Effector CD8-positive, alpha-beta T cell (primary cell): ENCODE measurements around the gene AKR1B15.
"Not testable (repeated sequence)": the region's sequence is repeated elsewhere in the genome, so short reads cannot be mapped to it uniquely, and the experiment has no call there.

ENCODE experiments used
- DNase-seq: peaks from one replicate; lab custom pipeline; 2025; lab: John Stamatoyannopoulos, UW

The AKR1B15 gene

DNA sequence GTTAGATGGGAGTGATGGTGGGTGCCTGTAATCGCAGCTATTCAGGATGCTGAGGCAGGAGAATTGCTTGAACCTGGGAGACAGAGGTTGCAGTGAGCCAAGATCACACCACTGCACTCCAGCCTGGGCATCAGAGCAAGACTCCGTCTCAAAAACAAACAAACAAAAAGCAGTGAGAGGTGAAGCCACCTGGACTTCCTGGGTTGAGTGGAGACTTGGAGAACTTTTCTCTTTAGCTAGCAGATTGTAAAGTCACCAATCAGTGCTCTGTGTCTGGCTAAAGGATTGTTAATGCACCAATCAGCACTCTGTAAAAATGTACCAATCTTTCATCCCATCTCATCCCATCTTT, 14.5 kb downstream of the AKR1B15 start:
- not testable (repeated sequence) for DNase-seq

DNA sequence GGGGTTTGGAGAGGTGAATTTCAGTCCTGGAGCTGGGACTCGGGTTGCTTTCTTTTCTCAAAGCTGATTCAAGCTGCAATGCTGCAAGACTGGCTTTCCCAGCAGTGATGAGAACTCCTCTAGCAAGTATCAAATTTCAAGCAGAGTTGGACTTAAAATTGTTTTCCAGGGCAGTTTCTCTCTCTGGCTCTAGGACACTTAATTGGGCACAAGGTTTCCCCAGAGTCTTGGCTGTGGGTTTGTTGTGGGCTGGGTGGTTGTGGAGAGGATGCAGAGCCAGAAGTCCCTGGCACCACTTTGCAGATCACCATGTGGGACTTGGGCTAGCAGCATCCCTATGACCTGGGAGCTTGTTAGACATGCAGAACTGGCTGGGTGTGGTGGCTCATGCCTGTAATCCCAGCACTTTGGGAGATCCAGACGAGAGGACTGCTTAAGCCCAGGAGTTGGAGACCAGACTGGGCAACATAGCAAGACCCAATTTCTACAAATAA, 16.8 kb downstream of the AKR1B15 start:
- DNase-seq = no peak

DNA sequence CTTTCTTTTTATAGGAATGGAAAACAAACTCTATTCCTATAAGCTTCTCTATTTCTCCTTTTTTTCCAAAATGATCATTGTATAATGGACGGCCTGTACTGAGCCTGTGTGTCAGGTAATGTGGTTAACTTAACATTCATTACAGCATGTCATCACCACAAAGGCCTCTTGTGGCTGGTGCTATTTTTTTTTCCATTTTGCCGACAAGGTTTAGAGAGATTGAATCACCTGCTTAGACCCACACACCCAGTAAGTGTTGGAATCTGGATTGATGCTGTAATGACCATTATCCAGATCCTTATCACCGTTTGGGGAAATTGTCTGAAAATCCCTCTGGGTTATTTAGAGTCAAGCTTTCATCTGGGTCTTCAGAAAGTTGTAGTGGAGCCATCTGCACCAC, 18.5 kb downstream of the AKR1B15 start:
- no peak for DNase-seq

DNA sequence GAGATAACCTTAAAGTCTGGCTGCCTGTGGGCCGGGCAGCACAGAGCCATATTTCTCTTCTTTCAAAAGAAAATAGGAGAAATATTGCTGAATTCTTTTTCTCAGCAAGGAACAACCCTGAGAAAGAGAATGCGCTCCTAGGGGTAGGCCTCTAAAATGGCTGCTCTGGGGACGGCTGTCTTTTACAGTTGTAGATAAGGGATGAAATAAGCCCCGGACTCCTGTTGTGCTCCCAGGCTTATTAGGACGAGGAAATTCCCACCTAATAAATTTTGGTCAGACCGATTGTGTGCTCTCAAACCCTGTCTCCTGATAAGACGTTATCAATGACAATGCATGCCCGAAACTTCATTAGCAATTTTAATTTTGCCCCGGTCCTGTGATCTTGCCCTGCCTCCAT, 21.1 kb downstream of the AKR1B15 start:
- not testable (repeated sequence) for DNase-seq

DNA sequence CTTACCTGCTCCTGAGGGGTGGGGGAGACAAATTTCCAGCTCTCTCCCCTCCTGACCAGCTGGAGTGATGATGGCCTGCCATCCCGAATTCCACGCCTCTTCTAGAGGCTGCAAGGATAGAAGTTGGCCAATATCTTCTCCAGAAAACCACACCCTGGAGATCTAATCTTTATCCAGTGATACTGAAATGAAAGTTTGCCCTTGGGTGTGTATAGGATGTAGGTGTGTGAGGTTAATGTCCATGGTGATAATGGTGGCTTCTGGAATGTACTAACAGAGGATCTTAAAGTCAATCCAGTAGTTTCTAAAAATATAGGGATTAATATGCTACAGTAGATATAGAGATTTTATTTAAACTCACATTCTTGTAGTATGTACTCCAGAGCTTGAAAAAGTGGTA, 22.2 kb downstream of the AKR1B15 start:
- no peak for DNase-seq

DNA sequence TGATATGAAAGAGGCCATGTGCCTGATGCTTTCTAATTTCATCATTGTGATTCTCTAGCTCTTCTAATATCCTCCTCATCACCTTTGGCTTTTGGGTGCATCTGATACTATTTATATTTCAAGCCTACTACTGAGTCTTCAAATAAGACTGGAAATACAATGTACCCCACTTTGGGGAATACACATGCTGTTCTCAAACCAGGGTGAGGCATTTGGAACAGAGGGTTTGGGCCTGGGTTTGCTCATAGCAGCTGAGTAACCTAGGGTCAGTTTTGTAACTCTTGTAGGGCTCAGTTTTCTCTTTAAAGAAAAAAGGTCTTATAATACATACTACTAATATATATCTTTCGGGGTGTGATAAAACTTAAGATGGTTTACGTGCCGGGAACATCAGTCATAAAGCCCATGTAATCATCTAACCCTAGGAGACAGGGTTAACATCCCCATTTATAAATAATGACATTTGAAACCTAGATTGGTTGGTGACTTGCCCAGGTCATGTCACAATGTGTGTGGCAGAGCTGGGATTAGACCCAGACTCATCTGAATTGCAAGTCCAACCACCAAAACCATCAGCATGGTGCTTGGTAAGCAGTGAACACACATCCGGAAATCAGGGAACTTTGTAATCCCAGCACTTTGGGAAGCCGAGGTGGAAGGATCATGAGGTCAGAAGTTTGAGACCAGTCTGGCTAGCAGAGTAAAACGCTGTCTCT, 23.0 kb downstream of the AKR1B15 start:
- DNase-seq = no peak

DNA sequence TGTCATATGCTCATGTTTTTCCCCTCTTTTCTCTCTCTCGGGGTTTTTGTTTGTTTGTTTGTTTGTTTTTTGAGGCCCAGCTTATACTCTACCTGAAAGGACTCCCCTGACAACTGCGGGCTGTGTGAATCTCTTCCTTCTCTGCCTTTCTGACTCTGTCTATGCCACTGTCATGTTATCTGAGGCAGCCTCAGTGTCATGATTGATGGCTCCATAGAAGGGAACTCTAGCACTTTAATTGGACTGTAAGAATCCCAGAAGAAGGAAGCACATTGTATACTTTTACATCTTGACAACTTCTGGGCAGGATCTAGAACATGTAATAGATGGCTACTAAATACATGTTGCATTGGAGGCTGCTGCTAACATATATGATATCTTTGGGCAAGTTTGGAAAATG, 25.4 kb downstream of the AKR1B15 start:
- no peak for DNase-seq

DNA sequence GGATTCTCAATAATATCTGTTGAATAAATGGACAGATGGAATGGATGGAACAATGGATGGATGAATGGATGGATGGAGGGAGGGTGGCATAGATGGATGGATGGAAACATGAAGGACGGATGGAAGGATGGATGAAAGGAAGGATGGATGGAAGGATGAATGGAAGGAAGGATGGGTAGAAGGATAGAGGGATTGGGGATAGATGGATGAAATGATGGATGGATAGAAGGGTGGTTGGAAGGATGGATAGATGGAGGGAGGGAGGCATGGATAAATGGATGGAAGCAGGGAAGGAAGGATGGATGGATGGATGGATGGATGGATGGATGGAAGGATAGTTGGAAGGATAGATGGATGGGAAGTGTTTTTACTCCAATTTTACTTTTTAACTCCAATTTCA, 35.4 kb downstream of the AKR1B15 start:
- no peak for DNase-seq

DNA sequence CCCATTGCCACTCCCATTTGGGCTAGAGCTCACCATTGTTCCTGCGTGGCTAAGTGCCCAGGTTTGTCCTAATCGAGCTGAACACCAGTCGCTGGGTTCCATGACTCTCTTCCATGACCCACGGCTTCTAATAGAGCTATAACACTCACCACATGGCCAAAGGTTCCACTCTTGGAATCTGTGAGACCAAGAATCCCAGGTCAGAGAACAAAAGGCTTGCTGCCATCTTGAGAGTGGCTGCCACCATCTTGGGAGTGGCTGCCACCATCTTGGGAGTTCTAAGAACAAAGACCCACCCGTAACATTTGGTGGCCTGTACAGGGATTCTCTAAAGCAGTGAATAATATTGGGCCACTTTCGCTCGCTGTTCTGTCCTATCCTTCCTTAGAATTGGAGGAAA, 37.0 kb downstream of the AKR1B15 start:
- no peak for DNase-seq

DNA sequence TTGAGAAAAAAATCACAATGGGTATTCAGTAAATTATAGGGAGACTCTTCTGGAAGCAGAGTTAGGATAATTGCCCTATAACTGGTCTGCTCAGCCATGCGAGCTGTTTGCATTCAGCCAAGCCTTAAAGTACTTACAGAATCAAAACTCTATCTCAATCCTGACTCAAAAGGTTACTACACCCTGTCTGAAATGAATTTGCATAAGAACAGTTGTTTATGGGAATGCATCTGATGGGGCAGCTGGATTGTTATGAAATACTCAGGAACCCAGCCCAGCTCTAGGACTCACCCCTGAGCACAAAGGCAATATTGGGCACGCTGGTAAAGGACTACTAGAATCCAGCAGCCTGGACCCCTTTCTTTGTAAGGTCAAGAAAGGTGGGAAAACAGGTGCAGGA, 38.8 kb downstream of the AKR1B15 start:
- no peak for DNase-seq

DNA sequence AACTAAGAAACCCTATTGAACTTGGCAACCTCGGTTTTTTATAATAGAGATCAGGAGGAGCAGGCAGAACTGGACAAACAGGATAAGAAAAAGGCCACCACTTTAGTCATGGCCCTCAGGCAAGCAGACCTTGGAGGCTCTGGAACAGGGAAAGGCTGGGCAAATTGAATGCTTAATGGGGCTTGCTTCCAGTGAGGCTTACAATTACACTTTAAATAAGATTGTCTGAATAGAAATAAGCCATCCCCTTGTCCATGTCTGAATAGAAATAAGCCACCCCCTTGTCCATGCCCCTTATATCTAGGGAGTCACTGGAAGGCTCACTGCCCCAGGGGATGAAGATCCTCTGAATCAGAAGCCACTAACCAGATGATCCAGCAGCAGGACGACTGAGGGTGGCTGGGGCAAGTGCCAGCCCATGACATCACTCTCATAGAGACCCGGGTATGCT, 40.6 kb downstream of the AKR1B15 start:
- no peak for DNase-seq

DNA sequence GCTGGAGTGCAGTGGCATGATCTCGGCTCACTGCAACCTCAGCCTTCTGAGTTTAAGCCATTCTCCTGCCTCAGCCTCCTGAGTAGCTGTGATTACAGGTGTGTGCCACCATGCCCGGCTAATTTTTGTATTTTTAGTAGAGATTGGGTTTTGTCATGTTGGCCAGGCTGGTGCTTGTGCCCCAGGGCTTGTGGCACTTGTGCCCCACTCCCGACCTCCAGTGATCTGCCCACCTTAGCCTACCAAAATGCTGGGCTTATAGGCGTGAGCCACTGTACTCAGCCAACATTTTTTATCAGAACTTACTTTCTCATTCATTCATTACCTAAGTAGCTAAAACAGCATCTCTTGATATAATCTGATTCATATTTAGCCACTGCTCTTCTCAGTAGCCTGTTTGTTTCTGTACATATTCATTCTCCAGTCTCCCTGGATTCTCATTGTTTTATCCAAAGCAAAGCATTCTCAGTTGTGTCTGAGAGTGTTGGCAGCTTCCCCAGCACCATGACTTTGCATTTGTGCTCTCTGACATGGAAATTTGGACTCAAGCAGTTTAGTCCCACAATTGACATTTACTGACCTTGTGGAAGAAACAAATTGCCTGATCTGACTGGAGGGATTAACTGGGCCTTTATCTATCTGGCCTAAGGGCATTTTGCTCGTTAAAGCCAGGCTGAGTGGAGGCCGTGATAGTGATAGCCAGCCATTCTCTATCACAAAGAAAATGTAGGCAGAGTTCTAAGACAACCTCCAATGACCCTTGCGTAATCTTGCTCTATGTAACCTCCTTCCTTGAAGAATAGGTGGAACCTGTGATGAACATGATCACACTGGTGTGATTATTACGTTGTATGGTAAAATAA, 44.9 kb downstream of the AKR1B15 start:
- no peak for DNase-seq

DNA sequence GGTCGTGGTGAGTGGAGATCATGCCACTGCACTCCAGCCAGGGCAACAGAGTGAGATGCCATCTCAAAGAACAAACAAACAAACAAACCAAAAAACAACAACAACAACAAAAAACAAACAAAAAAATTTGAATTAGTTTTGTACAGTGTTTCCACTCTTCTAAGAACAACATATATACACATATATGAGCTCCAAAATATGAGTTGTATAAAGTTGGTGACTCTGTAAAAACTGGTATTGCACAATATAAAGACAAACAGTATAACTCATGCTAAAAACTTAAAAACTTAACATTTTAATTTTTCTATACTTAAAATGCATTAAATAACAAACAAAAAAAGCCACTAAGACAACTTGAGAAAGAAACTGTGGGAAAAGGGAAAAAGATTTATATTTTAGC, 46.0 kb downstream of the AKR1B15 start:
- no peak for DNase-seq

DNA sequence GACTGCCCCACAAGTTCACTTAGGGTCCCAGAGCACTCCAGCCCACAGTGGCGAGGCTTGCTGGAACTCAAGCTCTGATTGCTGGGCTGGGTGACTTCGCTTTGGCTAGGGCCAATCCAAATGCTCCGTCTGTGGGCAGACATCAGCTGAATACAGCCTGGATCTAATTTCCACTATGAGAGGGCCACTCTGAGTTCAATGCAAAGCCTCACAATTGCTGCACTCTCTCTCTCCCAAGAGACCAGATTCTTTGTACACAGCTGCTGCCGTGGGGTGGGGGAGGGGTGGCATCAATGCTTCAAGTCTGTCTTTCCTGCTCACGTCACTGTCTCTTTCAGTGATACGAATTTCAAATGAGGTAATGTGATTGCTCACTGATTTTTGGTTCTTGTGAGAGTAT, 50.5 kb downstream of the AKR1B15 start:
- no peak for DNase-seq

DNA sequence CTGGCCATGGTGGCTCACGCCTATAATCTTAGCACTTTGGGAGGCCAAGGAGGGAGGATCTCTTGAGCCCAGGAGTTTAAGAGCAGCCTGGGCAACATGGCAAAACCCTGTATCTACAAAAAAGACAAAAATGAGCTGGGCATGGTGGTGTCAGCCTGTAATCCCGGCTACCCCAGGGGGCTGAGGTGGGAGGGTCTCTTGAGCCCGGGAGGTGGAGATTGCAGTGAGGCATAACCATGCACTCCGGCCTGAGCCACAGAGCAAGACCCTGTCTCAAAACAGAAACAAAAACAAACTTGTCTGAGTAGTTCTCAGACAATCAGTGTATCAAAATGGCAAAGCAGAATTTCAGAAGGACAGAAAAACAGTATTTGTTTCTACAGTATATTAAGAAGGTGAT, 52.5 kb downstream of the AKR1B15 start:
- DNase-seq = no peak

DNA sequence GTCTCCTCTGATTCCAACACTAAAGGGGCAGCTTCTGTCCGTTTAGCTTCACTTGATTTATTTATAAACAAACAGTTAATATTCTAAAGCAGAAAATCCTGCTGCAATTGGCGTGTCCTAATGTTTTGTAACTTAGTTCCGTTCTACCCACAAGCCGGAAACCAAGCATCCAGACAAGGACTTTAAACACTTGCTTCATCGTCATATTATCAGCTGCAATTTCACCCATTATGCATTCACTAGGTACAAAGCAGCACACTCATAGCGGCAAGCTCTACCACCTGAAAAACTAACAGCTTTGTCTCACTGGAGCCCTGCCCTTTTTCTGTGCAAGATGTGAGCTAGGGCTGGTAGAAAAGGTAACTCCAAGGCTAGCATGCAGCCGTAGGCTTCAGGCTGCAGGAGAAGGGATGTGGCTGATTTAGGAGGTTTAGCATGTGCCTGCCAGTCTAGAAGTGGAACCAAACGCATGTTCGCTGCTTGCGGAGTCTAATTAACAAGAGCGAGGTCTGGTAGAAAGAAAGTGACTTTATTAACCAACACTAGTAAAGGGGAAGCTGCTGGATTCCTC, 54.1 kb downstream of the AKR1B15 start:
- no peak for DNase-seq

DNA sequence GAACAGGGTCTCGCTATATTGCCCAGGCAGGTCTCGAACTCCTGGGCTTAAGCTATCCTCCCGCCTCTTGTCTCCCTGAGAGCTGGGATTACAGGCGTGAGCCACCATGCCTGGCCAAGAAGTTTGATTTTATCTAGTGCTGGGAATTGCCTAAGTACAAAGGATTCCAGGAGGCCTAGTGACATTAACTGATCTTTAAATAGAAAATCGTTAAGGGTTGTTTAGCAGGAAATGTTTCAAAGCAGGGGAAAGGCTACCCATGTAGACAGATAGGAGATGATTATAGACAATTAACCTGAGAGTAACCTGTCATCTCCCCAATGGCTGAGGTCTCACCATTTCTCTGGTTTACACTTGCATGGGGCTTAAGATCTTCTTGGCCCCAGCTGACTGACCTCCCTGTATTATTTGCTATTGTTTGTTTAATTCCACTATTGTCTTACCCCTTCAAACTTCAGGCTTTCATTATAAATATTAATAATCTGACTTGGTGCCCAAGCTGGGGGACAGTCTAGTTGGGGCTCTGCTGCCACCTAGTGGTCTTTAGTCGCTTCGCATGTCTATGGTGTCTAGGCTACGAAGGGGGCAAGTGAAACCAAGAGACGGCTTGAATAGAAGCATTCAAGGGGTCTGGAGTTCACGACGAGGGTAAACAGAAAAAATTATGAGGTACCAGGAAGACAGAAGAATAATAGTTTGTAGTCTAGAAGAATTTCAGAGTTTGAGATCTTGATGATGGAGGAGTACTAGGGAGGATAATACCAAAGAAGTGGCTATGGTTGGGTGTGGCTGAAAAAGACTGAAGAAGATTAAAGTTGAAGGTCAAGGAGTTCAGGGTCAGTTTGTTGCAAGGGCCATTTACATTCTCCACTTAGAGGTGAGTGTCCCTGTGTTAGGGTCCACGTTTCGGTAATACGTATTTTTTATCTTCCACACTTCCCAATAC, 57.3 kb downstream of the AKR1B15 start:
- peak; percentile 42 for DNase-seq

DNA sequence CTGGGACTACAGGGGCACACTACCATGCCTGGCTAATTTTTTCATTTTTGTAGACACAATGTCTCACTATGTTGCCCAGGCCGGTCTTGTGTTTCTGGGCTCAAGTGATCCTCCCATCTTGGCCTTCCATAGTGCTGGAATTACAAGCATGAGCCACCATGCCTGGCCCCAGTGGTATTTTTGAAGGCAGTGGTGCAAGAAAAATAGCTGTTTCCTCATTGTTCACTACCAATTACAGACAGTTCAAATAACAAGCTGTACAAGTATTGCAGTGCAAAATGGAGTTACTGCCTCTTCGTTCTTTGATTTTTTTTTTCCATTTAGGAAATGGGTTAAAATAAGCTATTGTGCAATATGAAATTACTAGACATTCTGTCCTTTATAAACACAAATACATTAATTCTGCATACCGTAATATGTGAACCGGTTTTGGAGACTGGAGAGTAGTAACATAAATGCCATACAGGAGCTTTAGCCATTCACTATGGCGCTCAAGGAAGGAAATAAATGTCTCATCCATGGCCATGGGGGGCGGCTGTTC, 62.8 kb downstream of the AKR1B15 start:
- no peak for DNase-seq

DNA sequence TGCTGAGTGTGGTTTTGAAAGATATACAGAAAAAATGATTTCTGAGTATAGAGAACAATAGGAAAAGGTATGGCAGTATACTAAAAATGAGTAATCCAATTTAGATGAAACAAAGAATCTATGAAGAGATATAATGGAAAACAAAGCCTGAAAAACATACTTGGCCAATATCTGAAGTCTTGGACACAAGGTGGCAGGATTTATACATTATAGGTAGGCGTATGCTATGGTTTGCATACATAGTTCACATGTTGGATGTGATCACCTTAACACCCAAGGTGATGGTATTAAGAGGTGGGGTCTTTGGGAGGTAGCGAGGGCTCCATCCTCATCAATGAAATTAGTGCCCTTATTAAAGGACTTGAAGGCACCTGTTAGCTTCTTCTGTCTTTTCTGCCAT, 63.3 kb downstream of the AKR1B15 start:
- no peak for DNase-seq

DNA sequence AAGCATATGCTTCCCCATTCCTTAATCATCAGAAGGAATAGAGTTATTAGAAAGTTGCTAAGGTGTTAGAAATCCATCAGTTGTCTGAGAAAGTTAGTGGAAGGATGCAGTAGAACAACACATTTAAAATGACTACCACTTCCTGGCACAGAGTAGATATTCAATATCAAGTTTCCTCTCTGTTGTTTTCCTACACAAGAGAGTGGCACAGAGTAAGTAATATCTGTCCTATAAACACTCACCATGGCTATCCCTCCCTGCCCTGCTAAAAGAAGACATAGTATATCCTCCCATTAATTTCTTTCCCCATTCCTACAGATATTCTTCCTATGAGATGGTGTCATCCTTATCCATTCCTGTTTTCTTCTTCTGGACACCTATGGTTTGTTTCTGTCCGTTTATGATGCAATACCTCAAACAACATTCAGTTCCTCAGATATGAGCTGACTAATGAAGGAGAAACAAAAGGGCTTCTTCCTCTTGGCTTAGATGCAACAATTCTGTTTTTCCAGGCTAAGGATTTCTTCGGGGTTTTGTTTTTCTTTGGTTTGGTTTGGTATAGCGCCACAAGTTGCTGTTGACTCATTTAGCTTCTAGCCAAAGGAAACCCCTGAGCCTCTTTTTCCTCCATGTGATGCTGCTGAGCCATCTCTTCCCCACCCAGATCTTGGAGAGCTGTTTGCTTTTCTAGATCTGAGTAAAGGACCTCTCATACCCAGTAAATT, 64.9 kb downstream of the AKR1B15 start:
- no peak for DNase-seq

DNA sequence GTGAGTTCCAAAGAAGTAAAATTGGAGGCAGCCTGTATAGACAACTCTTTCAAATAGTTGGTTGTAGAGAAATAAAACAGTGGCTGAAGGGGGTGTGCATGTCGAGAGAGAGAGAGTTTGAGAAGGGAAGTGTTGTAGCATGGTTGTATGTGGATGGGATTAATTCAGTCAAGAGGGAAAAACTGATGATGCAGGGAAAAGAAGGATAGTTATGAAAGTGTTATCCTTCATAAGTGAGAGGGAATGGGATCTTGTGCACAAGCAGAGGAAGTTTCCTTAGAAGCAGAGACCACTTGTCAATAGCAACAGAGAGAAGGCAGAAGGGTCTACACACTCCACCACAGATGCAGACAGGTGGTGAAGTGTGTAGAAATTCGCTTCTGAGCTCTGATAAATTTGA, 67.7 kb downstream of the AKR1B15 start:
- no peak for DNase-seq
